HG02588 (cell line): ENCODE measurements around the gene ZKSCAN1.
"Not testable (repeated sequence)": the region's sequence is repeated elsewhere in the genome, so short reads cannot be mapped to it uniquely, and the experiment has no call there.

ENCODE experiments used
- ATAC-seq: cut with Tn5 transposase; IDR thresholded peaks from one replicate; pipeline ENCODE4 v1.9.1; 2021; ENCODE audit warnings: mild to moderate bottlenecking, moderate library complexity; ENCODE audit not compliant: unreplicated experiment

The ZKSCAN1 gene

GRCh38 chr7:100015232-100016214 is at the start of gene ZKSCAN1:
Gene ZKSCAN1 (plus strand): TSS chr7:100015596. CDS start chr7:100023507, 7,911 bp downstream.
- peak; percentile 94 for ATAC-seq

DNA sequence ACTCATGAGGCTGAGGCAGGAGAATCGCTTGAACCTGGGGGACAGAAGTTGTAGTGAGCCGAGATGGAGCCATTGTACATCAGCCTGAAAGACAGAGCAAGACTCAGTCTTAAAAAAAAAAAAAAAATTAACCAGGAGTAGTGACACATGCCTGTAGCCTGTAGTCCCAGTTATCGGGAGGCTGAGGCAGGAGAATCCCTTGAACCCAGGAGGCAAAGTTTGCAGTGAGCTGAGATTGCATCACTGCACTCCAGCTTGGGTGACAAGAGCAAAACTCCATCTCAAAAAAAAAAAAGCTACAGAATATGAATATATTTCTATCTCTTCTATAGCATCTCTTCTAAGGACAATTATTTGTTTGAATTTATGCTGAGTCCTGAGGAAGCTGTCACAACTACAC is 46.1 kb upstream of the ZKSCAN1 start:
- ATAC-seq: no peak

DNA sequence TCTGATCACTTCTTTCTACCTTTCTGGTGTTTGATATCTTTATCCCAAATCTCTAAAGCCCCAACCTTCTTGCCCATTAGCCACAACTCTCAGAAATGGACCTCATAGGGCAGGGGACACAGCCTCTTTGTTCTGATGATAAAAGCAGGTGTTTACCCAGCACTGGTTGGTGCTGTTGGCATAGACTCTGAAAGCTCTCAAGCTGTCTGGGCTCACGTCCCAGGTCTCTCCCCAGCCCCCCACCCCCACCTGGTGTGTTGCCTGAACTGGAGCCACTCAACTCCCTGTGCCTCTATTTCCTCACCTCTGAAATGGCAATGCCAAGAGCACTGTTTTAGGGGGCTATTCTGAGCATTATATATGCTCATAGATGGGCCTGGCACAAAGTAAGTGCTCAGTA is 45.6 kb upstream of the ZKSCAN1 start:
- ATAC-seq: not testable (repeated sequence)

DNA sequence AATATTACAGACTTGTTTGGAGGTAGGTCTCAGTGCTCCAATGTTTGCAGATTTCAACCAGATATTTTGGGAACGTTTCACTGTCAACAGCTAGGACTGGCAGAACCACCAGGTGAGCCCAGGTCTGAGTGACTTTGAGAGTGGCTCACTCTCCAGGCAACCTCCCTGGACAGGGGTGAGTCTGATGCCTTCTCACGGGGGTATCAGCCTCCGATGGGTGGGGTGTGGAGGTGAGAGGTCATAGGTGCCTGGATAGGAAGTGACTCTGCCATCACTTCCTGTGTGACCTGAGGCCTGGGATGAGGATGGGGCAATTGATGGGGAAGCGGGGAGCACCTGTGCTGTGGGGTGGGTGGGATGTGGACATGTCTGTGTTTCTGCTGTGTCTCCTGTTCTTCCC is 44.2 kb upstream of the ZKSCAN1 start:
- no peak for ATAC-seq

- ATAC-seq: not testable (repeated sequence)
Measured at GRCh38 chr7:99973817-99974216, 41.6 kb upstream of the ZKSCAN1 start.

DNA sequence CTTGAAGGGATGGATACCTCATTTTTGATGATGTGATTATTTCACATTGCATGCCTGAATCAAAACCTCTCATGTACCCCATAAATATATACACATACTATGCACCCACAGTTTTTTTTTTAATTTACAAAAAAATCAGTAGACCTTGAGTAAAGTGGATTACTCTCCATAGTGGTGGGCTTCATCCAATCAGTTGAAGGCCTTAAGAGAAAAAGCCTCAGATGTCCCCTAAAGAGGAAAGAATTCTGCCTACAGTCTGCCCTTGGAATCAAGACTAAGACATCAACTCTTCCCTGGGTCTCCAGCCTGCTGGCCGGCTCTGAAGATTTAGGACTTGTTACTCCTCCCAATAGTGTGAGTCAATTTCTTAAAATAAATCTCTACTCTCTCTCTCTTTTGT is 40.7 kb upstream of the ZKSCAN1 start:
- ATAC-seq: no peak

DNA sequence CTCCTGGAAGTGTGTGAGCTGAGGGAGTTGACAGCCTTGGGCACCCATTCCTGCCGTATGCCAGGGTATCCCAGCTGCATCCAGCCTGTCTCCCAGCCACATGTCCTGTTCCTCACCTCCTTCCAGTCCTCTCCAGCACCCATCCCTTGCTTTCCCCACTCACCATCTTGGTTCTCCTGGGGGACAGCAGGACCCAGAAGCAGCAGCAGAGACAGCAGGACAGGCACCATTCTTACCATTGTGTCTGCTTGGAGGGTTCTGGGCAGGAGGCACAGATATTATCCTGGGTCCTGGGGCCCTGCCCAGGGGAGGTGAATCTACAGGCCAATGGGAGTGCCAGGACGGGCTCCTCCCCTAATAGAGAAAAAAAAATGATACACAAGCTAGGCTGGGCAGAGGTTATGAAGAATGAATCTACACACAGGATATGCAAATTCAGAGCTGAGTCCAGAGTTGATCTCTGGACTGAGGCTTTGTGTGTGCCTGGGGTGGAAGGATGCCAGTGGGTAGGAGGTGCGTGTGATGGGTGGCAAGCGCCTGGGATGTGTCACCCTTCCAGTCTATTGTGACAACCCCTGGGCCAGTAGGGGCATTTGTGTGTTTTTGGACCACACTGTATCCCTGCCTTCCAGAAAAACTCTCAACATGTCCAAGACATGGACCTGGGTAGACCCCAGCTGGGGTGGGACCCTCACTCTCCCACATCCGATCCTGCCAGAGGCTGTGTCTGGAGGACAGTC is 39.4 kb upstream of the ZKSCAN1 start, which contains the start of gene AZGP1:
Gene AZGP1, minus strand, starts transcription at position 250 of the 740 bp plus-strand sequence. Its CDS starts 11 bp downstream, at position 239.
- no peak for ATAC-seq

DNA sequence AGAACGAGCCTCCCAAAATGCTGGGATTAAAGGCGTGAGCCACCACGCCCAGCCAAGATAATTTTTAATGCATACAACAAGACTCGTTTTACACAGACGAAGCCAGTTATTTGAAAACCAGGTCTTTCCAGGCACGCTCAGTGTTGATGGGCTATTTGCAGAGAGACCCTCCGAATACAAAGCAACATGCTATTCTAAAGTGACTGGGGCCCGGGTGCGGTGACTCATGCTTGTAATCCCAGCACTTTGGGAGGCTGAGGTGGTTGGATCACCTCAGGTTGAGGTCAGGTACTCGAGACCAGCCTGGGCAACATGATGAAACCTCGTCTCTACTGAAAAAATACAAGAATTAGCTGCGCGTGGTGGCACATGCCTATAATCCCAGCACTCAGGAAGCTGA is 38.8 kb upstream of the ZKSCAN1 start:
- ATAC-seq: no peak

- ATAC-seq: not testable (repeated sequence)
Measured at GRCh38 chr7:99979814-99980225, 35.6 kb upstream of the ZKSCAN1 start.

DNA sequence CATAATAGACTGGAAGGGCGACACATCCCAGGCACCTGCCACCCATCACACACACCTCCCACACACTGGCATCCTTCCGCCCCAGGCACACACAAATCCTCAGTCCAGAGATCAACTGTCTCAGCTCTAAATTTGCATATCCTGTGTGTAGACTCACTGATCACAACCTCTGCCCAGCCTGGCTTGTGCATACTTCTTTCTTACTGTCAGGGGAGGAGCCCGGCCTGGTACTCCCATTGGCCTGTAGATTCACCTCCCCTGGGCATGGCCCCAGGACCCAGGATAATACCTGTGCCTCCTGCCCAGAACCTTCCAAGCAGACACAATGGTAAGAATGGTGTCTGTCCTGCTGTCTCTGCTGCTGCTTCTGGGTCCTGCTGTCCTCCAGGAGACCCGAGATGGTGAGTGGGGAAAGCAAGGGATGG is 34.9 kb upstream of the ZKSCAN1 start:
- not testable (repeated sequence) for ATAC-seq

DNA sequence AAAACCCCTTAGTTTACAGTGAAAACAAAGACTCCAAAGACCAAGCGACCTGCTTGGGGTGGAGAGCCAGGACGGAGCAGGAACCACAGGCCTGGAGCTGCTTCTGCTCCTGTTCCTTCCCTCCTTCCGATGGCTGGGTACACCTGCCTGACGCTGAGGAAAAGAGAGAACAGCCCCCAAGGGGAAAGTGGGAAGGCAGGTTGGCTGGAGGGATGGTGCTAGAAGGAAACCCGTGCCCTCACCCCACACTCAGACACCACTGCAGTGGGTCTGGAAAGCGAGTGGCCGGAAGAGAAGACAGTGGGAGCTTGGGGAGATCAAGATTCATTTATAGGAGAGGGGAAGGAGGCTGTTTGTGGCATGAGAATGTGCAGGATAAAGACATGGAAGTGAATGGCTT is 34.3 kb upstream of the ZKSCAN1 start:
- ATAC-seq: not testable (repeated sequence)

DNA sequence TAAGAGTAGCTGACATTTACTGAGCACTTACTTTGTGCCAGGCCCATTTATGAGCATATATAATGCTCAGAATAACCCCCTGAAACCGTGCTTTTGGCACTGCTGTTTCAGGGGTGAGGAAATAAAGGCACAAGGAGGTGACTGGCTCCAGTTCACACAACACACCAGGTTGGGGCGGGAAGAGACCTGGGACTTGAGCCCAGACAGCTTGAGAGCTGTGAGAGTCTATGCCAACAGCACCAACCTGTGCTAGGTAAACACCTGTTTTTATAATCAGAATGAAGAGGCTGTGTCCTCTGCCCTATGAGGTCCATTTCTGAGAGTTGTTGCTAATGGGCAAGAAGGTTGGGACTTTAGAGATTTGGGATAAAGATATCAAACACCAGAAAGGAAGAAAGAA is 30.8 kb upstream of the ZKSCAN1 start:
- no peak for ATAC-seq

- not testable (repeated sequence) for ATAC-seq
Measured at GRCh38 chr7:99987306-99987705, 28.1 kb upstream of the ZKSCAN1 start.

DNA sequence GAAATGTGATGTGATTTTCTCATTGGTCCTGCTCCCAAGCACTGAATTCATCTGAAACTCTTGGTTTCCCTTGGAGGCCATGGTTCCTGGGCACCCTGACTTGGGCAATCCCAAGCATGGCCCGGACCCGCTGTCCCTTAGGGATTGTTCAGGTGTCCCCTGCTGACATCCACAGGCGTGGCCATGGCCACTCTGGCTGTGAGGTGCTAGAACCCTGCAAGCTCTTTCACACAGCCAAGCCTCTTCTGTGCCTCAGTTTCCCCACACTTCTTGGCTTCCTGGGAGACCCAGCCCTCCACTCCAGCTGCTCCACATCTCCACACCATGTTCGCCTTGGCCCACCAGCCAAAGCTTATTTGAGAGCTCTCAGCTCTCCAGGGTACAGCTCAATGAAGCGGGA is 27.6 kb upstream of the ZKSCAN1 start:
- no peak for ATAC-seq

GRCh38 chr7:99990460-99990852 is 24.9 kb upstream of the ZKSCAN1 start:
- no peak for ATAC-seq

DNA sequence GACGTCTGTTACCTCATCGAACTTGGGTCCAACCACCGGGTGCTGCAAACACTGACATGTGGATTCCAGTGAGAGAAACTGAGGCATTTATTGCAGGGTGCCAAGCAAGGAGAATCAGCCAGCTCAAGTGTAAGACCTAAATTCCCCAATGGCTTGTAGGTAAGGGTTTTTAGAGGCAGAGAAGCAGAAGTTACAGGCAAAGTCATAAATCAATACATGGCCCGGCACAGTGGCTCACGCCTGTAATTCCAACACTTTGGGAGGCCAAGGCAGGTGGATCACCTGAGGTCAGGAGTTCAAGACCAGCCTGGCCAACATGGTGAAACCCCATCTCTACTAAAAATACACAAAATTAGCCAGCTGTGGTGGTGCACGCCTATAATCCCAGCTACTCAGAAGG is 23.9 kb upstream of the ZKSCAN1 start:
- ATAC-seq: not testable (repeated sequence)

- no peak for ATAC-seq
Measured at GRCh38 chr7:99992330-99993038, 22.9 kb upstream of the ZKSCAN1 start.

GRCh38 chr7:99994819-99995218 is 20.6 kb upstream of the ZKSCAN1 start:
- no peak for ATAC-seq

- ATAC-seq: no peak
Measured at GRCh38 chr7:99996755-99997544, 18.4 kb upstream of the ZKSCAN1 start.

- no peak for ATAC-seq
Measured at GRCh38 chr7:99997545-99998137, 17.8 kb upstream of the ZKSCAN1 start.
